GM21825 (cell line): ENCODE results near the gene OPA1.
"Not testable (repeated sequence)": the region's sequence is repeated elsewhere in the genome, so short reads cannot be mapped to it uniquely, and the experiment has no call there.

Experiments
- ATAC-seq: cut with Tn5 transposase; IDR thresholded peaks from one replicate; pipeline ENCODE4 v1.9.1; 2021; ENCODE audit warnings: mild to moderate bottlenecking, moderate library complexity; ENCODE audit not compliant: unreplicated experiment

The OPA1 gene

DNA sequence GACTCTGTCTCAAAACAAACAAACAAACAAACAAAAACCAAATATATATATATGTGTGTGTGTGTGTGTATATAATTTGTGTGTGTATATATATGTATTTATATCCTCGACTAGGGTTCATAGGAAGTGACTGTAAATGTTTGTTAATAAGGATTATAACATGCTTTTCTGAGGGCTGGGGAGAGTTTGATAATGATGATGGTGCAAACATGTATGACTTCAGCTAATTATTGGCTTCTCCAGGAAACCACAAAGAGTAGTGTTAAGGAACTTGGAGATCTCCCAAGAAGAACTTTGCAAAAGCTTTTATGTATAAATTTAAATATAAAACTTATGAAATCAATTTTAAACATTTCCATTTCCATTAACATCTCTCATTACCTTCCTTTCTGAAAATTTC lies 3.9 kb upstream of the OPA1 start:
- no peak for ATAC-seq

DNA sequence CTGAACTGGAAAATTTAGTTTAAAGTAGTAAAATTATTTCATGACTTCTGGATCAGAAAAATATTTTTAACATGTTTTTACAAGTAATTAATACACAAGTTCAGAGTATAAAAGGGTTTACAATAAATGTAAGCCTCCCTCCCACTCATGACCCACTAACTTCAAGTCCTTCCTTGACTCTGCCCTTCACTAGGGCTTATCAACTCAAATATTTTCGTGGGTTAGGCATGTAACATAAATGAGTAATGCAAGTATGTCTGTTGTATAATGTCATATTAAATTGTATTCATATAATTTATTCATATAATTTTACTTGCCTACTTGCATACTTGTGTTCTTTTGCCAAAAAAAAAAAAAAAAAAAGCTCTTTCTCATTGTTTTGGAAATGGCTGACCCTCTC lies 3.4 kb upstream of the OPA1 start:
- no peak for ATAC-seq

DNA sequence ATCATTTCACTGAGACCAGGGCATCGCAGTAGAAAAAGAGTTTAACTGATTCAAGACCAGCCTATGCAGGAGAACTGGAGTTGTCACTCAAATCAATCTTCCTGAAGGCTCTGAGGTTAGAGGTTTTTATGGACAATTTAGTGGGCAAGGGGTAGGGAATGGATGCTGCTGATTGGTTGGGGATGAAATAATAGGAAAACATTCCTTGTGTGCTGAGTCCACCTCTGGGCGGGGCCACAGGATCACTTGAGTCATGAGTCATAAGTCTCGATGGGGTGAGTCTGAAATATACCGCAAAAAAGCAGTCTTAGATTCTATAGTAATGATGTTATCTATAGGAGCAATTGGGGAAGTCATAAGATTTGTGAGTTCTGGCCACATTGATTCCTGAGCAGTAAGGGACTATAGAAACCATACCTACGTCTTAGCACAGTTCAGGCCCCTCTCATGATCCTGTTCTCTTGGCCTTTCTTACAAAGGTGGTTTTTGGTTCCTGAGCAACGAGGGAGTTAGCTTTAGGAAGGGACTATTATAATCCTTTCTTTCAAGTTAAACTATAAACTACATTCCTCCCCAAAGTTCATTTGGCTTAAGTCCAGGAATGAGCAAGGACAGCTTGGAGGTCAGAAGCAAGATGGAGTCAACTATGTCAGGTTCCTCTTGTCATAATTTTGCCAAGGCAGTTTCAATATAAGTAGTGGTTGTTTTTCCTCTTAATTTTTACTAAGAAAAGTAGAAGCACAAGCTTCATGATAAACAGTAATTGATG lies 2.7 kb upstream of the OPA1 start:
- no peak for ATAC-seq

DNA sequence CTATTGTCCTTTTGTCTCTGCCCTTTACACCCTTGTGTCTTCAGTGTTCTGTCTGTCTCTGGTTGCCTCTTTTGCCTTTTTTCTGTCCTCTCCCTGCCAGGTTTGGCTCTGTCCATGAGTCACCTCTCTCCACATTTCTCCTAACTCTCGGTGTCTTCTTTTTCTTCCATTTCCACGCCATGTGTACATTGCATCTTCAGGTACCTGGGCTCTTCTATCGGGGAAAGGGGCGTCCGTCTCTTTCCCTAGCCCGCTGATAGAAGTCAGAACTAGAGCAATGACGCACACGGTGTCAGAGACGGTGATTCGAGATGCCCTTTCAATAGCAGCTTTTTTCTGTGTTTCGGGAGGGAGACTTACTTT lies 641 bp downstream of the OPA1 start:
- ATAC-seq = no peak

DNA sequence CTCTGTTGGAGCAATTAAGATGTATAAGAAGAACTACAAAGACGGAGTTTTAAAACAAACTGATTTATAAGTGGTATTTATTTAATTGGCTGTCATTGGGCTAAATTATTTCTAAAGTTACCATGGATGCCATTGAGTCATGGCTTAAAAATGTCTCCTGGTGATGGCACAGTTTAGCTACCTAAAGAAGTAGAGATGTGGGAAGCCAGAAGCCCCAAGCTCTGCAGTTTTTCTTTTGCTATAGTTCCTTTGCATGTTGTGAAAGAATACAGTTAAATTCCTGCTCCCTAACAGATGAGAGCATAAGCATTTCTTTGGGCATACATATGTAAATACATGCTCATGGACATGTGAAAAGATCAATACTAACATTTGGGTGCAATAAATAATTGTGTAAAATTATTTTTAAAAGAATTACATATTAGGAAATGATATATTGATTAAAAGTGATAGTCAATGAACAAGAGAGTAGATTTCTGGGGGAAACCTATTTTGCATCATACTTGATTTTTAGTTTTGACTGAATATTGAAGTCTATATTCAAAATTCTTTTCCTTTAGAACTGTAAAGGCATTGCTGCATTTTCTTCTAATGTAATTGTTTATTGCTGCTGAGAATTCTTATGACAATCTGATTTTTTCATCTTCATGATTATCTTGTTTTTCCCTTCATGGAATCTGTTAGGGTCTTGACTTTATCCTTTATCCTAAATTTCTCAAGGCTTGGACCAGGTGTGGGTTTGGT lies 2.1 kb downstream of the OPA1 start:
- ATAC-seq = no peak

DNA sequence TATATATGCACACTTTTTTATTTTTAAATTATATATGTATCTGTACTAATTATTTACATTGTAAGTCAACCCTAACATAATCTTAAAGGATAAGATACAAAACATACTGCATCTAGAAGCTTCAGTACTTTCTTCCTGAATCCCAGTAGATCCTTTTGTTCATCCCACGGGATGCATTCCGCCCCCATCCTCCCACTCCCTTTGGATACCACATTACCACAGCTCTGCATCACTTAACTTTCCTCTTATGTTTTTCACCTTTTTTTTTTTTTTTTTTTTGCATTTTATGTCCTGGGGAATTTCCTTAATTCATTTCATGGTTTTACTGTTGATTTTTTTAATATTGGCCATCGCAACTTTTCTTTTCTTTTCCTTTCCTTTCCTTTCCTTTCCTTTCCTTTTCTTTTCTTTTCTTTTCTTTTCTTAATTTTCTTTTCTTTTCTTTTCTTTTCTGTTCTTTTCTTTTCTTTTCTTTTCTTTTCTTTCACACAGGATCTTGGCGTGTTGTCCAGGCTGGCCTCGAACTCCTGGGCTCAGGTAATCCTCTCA lies 3.0 kb downstream of the OPA1 start:
- no peak for ATAC-seq

DNA sequence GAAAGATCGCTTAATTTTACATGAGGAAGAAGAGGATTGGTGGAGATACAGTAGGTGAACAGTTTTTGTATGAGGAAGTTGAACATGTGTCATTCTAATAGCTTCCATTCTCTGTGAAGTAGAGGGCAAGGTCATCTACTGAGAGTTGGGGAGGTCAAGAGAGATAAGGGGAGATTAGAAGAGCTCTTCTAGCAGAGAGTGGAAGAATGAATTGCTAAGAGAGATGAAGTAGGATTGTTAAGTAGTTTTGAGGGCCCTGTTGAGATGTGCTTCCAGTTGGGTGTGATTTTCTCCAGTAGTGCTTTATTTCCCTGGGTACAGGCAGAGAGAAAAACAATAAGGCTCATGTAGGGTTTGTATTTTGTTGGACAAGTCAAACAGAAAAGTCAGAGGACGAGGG lies 5.2 kb downstream of the OPA1 start:
- ATAC-seq = no peak

DNA sequence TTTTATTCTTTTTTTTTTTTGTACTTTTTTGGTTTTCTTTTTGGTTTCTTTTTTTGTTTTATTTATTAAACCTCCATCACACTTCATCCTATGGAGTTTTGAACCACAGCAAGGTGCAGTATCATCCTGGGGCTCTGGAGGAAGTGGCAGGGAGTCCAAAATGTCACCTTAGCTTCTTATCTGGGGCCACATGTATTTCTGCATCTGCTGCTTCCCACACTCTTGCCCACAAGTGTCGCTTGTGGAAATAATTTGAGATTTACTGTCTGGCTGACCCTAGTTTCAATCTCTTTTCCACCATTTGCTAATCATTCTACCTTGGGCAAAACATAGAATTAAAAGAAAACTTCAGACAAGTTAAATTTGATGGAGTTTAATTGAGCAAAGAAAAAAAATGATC lies 6.4 kb downstream of the OPA1 start:
- ATAC-seq = no peak

DNA sequence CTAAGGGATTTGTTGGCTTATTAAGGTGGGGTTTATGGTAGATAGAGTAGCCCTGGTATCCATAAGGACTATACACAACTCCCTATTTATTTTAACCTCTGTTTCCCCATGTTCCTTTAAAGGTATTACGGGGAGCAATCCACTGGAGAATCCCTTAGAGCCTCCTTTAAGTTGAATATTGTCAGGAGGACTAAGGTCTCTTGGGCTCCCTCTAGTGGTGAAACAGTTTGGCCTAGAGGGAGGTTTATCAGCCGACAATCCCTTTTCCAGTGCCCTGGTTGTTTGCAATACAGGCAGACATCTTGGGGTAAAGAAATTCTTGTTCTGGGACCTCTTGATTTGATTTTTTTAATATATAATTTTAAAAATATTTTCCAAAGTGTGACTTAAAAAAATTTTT lies 12.9 kb downstream of the OPA1 start:
- ATAC-seq = peak; percentile 79

DNA sequence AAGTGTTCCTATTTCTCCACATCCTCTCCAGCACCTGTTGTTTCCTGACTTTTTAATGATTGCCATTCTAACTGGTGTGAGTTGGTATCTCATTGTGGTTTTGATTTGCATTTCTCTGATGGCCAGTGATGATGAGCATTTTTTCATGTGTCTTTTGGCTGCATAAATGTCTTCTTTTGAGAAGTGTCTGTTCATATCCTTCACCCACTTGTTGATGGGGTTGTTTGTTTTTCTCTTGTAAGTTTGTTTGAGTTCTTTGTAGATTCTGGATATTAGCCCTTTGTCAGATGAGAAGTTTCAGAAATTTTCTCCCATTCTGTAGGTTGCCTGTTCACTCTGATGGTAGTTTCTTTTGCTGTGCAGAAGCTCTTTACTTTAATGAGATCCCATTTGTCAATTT lies 13.9 kb downstream of the OPA1 start:
- ATAC-seq = not testable (repeated sequence)

DNA sequence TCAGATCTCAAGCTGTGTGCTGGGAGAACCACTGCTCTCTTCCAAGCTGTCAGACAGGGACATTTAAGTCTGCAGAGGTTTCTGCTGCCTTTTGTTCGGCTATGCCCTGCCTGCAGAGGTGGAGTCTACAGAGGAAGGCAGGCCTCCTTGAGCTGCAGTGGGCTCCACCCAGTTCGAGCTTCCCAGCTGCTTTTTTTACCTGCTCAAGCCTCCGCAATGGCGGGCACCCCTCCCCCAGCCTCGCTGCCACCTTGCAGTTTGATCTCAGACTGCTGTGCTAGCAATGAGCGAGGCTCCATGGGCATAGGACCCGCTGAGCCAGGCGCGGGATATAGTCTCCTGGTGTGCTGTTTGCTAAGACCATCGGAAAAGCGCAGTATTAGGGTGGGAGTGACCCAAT lies 17.5 kb downstream of the OPA1 start:
- ATAC-seq = not testable (repeated sequence)

DNA sequence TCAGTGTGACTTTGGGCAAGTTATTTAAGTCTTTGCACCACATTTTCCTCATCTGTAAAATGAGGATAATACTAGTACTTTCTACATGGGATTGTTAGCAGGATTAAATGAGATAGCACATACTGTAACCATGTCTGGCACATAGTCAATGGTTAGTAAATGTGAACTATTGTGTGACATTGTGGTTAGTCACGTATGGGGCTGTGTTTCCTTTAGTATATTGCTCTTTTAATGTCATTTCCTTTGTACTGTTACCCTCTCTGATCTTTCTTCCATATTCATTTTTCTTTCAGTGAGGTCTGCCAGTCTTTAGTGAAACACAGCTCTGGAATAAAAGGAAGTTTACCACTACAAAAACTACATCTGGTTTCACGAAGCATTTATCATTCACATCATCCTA lies 21.4 kb downstream of the OPA1 start:
- no peak for ATAC-seq

DNA sequence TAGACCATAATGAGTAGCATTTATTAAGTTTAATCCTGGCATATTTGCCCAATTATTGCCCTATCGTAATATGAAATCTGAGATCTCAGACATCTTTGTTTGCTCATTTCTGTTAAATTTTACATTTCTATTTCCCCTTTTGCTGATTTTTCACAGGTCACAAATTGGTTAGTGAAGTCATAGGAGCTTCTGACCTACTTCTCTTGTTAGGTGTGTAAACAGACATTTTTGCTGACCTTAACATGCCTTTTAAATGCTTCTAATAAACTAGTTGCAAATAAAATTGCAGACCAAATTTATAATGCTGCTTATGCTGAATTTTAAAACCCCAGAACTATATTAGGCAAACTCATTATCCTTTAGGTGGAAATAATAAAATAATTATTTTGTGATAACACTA lies 24.6 kb downstream of the OPA1 start:
- ATAC-seq = no peak

DNA sequence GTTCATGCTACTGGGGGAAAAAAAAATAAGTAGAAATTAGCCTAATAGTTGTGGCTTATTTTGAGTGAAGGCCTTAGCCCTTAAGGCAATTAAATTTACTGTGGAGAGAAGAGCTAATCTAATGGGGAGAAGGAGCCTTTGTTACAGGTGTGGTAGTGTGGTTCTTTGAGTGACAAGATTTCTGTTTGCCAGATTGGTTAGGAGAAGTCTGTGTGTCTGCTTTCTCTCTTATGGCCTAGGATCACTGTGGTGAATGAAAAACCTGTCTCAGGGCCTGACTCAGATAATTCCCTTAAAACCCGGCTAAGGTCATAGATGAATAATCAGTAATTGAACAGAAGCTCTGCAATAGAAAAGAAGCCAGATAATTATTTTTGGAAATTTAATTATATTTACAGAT lies 27.0 kb downstream of the OPA1 start:
- ATAC-seq = peak; percentile 49

DNA sequence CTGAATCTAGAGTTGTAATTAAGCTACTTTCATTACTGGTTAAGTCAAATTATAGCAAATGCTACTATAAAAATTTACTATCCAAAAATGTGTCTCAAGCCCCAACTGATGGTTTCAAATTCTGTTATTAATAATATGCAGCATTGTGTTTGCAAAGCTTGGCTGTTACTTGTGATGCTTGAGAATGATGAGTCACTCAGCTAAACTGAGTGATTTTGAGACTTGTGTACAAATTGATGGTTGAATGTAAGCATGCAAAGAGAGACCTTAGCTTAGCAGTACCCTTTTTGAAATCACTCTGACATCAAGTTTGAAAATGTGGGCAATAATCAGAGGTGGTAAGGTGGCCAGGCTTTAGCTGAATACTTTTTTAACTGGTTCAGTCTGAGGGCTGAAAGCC lies 27.6 kb downstream of the OPA1 start:
- peak; percentile 85 for ATAC-seq

DNA sequence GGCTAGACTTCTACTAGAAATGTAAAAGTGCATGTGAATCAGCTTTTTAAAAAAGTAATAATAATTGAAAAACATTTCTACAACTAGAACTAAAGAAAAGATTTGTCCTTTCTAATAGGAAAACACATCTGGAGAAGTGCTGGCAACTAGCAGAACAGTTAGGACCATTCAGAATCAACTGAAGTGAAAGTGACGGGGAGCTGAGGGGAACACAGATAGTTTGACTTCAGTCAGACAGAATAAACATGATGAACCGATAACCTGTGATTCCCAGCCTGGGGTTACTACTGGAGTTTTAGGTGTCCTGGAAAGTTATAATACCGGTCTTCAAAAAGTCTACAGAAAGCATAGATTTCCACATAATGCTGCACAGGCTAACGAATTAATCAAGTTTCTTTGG lies 28.1 kb downstream of the OPA1 start:
- no peak for ATAC-seq

DNA sequence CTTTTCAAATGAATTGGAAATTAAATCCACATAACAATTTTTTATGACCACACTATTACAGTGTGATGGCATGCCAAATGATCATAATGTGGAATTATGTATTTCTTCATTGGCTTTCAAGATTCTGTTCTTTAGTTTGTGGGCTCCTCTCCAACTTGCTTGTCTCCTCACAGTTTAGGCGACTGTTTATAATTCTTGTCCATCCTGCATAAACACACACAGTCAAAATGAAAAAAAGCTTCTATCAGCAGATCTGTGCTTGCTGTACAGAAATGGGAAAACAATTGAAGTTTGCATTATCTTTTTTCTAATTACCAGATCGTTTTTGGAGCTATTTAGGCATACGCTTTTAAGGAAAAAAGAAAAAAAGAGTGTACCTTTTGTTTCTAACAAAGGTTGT lies 37.0 kb downstream of the OPA1 start:
- ATAC-seq = no peak

DNA sequence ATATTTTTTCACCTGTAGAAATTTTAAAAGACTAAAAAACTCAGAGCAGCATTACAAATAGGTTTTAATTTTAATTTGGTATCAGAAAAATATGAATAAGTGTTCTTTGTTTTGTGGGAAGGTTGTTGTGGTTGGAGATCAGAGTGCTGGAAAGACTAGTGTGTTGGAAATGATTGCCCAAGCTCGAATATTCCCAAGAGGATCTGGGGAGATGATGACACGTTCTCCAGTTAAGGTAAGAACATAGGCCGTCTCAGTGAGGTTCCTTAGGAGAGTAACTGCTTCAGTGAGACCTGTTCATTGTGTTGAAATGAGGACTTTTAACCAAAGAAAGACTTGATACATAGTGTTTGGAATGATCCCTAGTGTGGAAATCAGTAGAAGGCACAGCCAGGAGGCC lies 44.8 kb downstream of the OPA1 start:
- ATAC-seq = no peak

DNA sequence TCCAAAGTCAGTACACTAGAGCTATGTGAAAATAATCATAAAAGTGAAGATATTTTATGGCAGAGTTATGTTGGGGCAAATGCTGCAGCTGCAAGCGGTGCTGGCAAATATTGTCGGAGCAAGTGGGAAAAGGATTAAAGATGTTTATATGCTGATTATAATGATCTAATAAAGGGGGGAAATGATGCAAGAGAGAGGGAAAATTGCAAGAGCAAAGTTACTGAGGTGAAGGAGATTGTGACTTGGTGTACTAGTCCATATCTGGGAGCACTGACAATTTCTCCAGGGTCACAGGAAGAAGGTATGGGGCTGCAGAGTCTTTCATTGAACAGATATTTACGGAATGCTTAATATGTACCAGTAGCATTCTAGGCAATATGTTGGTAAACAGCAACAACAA lies 45.8 kb downstream of the OPA1 start:
- no peak for ATAC-seq

DNA sequence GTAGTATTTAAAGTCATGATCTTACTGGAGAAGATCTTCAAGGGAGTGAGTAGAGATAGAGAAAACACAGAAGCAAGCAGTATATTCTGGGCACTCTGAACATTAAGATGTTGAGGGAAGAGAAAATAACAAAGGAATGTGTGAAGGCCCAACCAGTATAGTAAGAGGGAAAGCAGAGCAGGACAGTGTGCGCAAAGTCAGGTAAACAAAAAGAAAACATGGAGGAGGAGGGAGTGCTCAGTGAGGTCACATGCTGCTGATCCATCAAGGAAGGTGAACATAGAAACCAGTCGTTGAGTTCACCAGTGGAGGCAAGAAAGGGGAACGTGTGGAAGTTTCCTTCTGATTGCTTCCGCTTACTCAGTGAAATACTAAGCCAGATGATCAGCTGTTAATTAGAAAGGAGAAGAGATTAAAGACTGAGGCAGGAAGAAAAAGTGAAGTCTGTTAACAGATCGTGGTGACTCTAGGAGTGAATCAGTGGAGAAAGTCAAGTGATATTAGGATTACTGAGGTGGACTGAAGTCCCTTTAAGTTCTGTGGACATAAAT lies 47.2 kb downstream of the OPA1 start:
- ATAC-seq = no peak

DNA sequence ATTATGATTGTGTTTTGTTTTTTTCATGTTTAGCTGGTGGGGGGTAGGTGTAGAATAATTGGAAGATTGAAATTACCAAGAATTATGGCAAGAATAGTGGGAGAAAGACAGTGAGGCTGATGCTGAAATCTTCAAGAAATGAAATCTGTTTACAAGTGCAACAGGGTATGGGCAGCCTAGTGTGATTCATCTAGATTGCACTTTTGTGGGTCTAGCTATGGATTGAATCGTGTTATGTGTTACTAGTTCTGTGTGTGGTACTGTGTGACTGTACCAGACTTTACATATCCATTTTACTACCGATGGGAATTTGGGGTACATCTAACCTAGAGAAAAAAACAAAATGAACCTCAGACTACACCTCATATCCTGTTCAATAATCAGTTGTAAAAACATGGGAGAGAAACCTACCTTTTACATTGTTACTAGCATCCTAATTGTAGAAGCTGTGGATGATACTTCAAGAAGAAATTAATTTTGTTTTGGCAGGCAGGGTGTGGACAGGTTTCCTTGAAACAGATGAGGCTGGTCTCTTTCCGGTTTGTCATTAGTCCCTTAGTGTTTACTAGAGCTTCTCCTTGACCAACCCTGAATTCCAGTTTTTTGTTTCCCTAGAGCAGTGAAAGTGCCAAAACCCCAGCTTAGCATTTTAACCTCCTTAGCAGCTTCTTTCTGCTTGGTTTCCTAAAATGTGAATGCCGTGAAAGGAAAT lies 47.9 kb downstream of the OPA1 start:
- ATAC-seq = no peak

DNA sequence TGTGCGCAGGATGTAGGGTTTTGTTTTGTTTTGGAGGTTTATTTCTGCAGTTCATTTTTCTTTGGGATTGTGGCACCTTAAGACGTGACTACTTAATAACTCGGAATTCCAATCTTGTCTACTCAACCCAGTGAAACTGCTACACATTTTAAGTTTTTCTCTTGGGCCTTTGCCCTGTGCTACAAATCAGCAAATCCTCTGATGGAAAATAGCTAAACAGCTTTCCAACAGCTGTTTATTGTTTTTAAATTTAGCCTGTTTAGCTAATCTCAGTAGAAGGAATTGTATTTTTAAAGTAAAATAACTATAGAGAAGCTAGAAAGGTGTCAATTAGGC lies 48.4 kb downstream of the OPA1 start:
- ATAC-seq = no peak
